Naive thymus-derived CD4-positive, alpha-beta T cell (primary cell): Measurements from ENCODE around the gene RASSF5. TPM values are rescaled to one million over a fixed set of nuclear protein-coding genes. Genes with fewer than 3 reads are reported as not detected.

Experiments used
- ATAC-seq: fragments of 150-1000 bp; cut with Tn5 transposase; 2 replicates; pipeline ENCODE4 v1.10.0; 2021; ENCODE audit warnings: mild to moderate bottlenecking, moderate library complexity
- CTCF ChIA-PET: fragments of 350-600 bp; sonication (Branson Sonifier 250); formaldehyde crosslinking; loops from one replicate; lab custom pipeline; 2021; ENCODE audit warnings: antibody characterized with exemption; lab: Charles Lee
- POLR2A ChIA-PET: fragments of 350-600 bp; sonication (Branson Sonifier 250); formaldehyde crosslinking; loops from one replicate; lab custom pipeline; 2021; ENCODE audit warnings: antibody characterized with exemption, inconsistent platforms; lab: Charles Lee
- DNase-seq, 9 donors: peaks; one replicate each; pipeline versions ENCODE4 v3.0.0 to v3.0.0-alpha.2; 2020 to 2022; ENCODE audit warnings: mixed read lengths in 1 of 9
- H3K27ac ChIP-seq: one replicate; pipeline ENCODE4 v1.7.0; 2013; ENCODE audit warnings: mild to moderate bottlenecking, low read depth, low read length, moderate library complexity
- H3K27me3 ChIP-seq, 2 donors: one replicate each; pipeline ENCODE4 v1.7.0; 2013; ENCODE audit warnings: low read length in 2 of 2, mild to moderate bottlenecking in 2 of 2, moderate library complexity in 2 of 2; ENCODE audit not compliant: control insufficient read depth in 2 of 2, insufficient read depth in 2 of 2
- H3K36me3 ChIP-seq, 3 experiments: 1 replicate in 2 of 3; 2 replicates in 1 of 3; pipeline ENCODE4 v1.7.0; 2013; ENCODE audit warnings: low read length in 3 of 3, mild to moderate bottlenecking in 3 of 3, moderate library complexity in 1 of 3; ENCODE audit not compliant: insufficient read depth in 3 of 3, control insufficient read depth in 2 of 3
- H3K4me1 ChIP-seq, 2 donors: one replicate each; pipeline ENCODE4 v1.7.0; 2013; ENCODE audit warnings: low read length in 2 of 2, mild to moderate bottlenecking in 2 of 2, moderate library complexity in 1 of 2; ENCODE audit not compliant: control insufficient read depth in 2 of 2, insufficient read depth in 2 of 2
- H3K4me3 ChIP-seq: 2 replicates; pipeline ENCODE4 v1.7.0; 2013; ENCODE audit warnings: mild to moderate bottlenecking, low read length
- H3K9me3 ChIP-seq, 3 experiments: 1 replicate in 2 of 3; 2 replicates in 1 of 3; pipeline ENCODE4 v1.7.0; 2013; ENCODE audit warnings: low read length in 3 of 3; ENCODE audit not compliant: control insufficient read depth in 2 of 3
- H3K27ac Mint-ChIP-seq, 9 donors: one replicate each; pipeline ENCODE4 v1.8.0; 2020 to 2022; ENCODE audit warnings: mixed read lengths in 9 of 9, mild to moderate bottlenecking in 8 of 9, moderate library complexity in 5 of 9, inconsistent platforms in 2 of 9
- H3K27me3 Mint-ChIP-seq, 5 donors: one replicate each; pipeline ENCODE4 v1.8.0; 2021 to 2022; ENCODE audit warnings: mixed read lengths in 5 of 5, mild to moderate bottlenecking in 1 of 5
- H3K36me3 Mint-ChIP-seq, 5 donors: one replicate each; pipeline ENCODE4 v1.8.0; 2020 to 2022; ENCODE audit warnings: mixed read lengths in 5 of 5, mild to moderate bottlenecking in 3 of 5, inconsistent platforms in 1 of 5
- H3K4me1 Mint-ChIP-seq, 7 donors: one replicate each; pipeline ENCODE4 v1.8.0; 2020 to 2022; ENCODE audit warnings: mixed read lengths in 7 of 7, mild to moderate bottlenecking in 3 of 7, inconsistent platforms in 1 of 7
- H3K4me3 Mint-ChIP-seq, 10 donors: one replicate each; pipeline ENCODE4 v1.8.0; 2020 to 2022; ENCODE audit warnings: mild to moderate bottlenecking in 10 of 10, mixed read lengths in 10 of 10, moderate library complexity in 6 of 10, inconsistent platforms in 2 of 10
- H3K9me3 Mint-ChIP-seq, 11 donors: one replicate each; pipeline ENCODE4 v1.8.0; 2020 to 2022; ENCODE audit warnings: mixed read lengths in 11 of 11, mild to moderate bottlenecking in 4 of 11, inconsistent platforms in 1 of 11, moderate library complexity in 1 of 11
- intact Hi-C, 2 donors: fragments of 100-400 bp; cut with micrococcal nuclease; formaldehyde crosslinking; loops; one replicate each; pipeline ENCODE4 v1.15.1; 2023
- polyA plus RNA-seq, 2 donors: library from polyadenylated mRNA; unstranded; fragments of 300-500 nt; fragmentation: Illumina TruSeq; gene quantifications; one replicate each; pipeline ENCODE4 v1.2.3, GENCODE V29; 2021
- total RNA-seq, 6 experiments: library from RNA in 5 of 6; stranded (reverse) in 5 of 6; gene quantifications; 1 replicate in 5 of 6; 2 replicates in 1 of 6; pipeline ENCODE4 v1.2.3 and lab custom pipeline; 2021 to 2026

Gene RASSF5
- total and polyA plus RNA-seq, 7 experiments from 2014 or later = 155 to 416 (median 227) TPM

DNA sequence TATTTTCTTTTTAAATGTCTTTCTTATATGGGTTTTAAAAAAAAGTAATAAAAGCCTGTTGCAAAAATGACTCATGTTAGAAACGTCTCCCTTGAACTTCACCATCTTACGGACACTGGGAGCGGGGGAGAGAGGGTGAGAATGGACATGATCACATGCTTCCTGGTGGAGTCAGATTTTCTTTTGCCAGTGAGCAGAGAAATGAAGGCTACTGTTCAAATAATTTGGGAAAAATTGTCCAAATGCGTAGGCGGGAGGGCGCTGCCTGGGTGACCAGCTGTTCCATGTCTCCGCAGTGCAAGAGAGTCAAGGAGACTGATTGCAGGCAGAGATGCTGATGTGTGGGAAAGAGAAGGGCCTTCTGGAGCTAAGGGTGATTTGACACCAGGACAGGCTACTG lies 81.9 kb downstream of the RASSF5 start:
- peaks cover 23 to 78% (median 51%) of the 10 kb centered on the region in 7 donors for H3K4me1 Mint-ChIP-seq
- Histone ChIP-seq H3K36me3 (peaks cover 29 to 92% (median 34%) of the 10 kb centered on the region in 3 experiments), H3K27ac (no peak overlapping the region), H3K4me1 (peaks cover 11 to 19% of the 10 kb centered on the region in 2 donors), H3K9me3 (no peaks in the 10 kb centered on the region), H3K27me3 (no peaks in the 10 kb centered on the region), H3K4me3 (no peak overlapping the region)
- ChIA-PET POLR2A (interaction anchor here (30.7 kb wide), 1 partner anchor 30 kb away, joined by 722 read pairs; no protein-coding TSS in a partner anchor), CTCF (interaction anchor here (0.9 to 2.2 kb wide), 3 partner anchors 29 to 44 kb away, joined by 3 to 16 read pairs (median 3); no protein-coding TSS in a partner anchor)
- H3K36me3 Mint-ChIP-seq = peaks cover 9 to 42% (median 30%) of the 10 kb centered on the region in 5 donors
- H3K27ac Mint-ChIP-seq = peak overlapping the region in 7 of 9 donors; percentile 21 to 91 (median 88)
- intact Hi-C loops = no loop called here
- H3K4me3 Mint-ChIP-seq = peak overlapping the region in 3 of 10 donors; percentile 49 to 72 (median 53)
- ATAC-seq = no peak
- no peak for DNase-seq
- H3K27me3 Mint-ChIP-seq = no peaks in the 10 kb centered on the region
- peaks cover 0 to 2% (median 0%) of the 10 kb centered on the region in 11 donors for H3K9me3 Mint-ChIP-seq

GRCh38 chr1:206590025-206590758 lies 82.9 kb downstream of the RASSF5 start:
- H3K4me3 Mint-ChIP-seq = peak overlapping the region in 2 of 10 donors; percentile 70 to 75
- no peak overlapping the region for H3K4me3 ChIP-seq
- ATAC-seq (peak; percentile 84), DNase-seq (peak in 3 of 9 donors; percentile 31 to 60 (median 36))
- peak overlapping the region; percentile 28 for H3K27ac ChIP-seq
- no peaks in the 10 kb centered on the region for H3K27me3 Mint-ChIP-seq
- H3K27ac Mint-ChIP-seq = peak overlapping the region; percentile 27 to 91 (median 80)
- H3K9me3 ChIP-seq = no peaks in the 10 kb centered on the region
- peaks cover 7 to 19% of the 10 kb centered on the region in 2 donors for H3K4me1 ChIP-seq
- POLR2A ChIA-PET = no interaction called here
- peaks cover 0 to 2% (median 0%) of the 10 kb centered on the region in 11 donors for H3K9me3 Mint-ChIP-seq
- no peaks in the 10 kb centered on the region for H3K27me3 ChIP-seq
- peaks cover 23 to 90% (median 29%) of the 10 kb centered on the region in 3 experiments for H3K36me3 ChIP-seq
- CTCF ChIA-PET = interaction anchor here (1.5 kb wide), 1 partner anchor 34 kb away, joined by 3 read pairs; no protein-coding TSS in a partner anchor
- intact Hi-C loops = loop anchor here in 1 of 2 donors (1.0 to 2.0 kb wide), 4 partner anchors 10 to 33 kb away; partner anchors contain the start of gene EIF2D
- peaks cover 21 to 70% (median 45%) of the 10 kb centered on the region in 7 donors for H3K4me1 Mint-ChIP-seq
- H3K36me3 Mint-ChIP-seq = peaks cover 5 to 45% (median 29%) of the 10 kb centered on the region in 5 donors

DNA sequence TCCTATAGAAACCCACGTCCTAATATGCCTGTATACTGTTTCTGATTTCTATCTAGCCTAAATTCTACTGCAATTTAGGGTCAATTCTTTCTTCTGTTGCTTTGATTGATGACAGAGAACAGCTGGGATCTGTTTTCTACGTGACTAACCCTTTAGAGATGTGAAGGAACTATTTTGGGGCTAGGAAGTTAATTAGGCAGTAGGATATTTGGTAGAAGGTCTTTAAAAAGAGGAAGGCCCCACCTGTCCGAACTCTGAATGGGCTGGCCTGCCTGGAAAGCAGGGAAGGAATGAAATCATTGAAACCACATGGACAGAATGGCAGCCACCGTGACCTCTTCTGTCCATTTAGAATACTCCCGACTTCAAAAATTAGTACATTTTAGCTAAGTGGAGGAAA lies 83.9 kb downstream of the RASSF5 start:
- Mint-ChIP-seq H3K9me3 (peaks cover 0 to 2% (median 0%) of the 10 kb centered on the region in 11 donors), H3K36me3 (peaks cover 4 to 54% (median 37%) of the 10 kb centered on the region in 5 donors), H3K27ac (peak overlapping the region in 8 of 9 donors; percentile 48 to 91 (median 80)), H3K4me1 (peaks cover 21 to 64% (median 44%) of the 10 kb centered on the region in 7 donors), H3K27me3 (no peaks in the 10 kb centered on the region), H3K4me3 (peak overlapping the region in 2 of 10 donors; percentile 31 to 70)
- H3K27me3 ChIP-seq = no peaks in the 10 kb centered on the region
- H3K4me1 ChIP-seq = peaks cover 7 to 19% of the 10 kb centered on the region in 2 donors
- CTCF ChIA-PET = interaction anchor here (0.6 to 3.5 kb wide), 7 partner anchors 11 to 1232 kb away, joined by 3 to 21 read pairs (median 4); no protein-coding TSS in a partner anchor
- peak overlapping the region; percentile 16 for H3K27ac ChIP-seq
- DNase-seq = no peak
- no peak overlapping the region for H3K4me3 ChIP-seq
- POLR2A ChIA-PET = interaction anchor here (0.8 to 1.2 kb wide), 4 partner anchors 11 to 32 kb away, joined by 3 read pairs; partner anchors contain the start of gene EIF2D
- intact Hi-C loops = loop anchor here in 1 of 2 donors (2.0 kb wide), 1 partner anchor 16 kb away; no protein-coding TSS in a partner anchor
- H3K9me3 ChIP-seq = no peaks in the 10 kb centered on the region
- ATAC-seq = no peak
- peaks cover 21 to 90% (median 25%) of the 10 kb centered on the region in 3 experiments for H3K36me3 ChIP-seq

- intact Hi-C loops = loop anchor here in 1 of 2 donors (2.0 kb wide), 1 partner anchor 17 kb away; no protein-coding TSS in a partner anchor
These were observed 84.4 kb downstream of the RASSF5 start for GRCh38 chr1:206591696-206592095.

GRCh38 chr1:206593351-206593925 lies 86.1 kb downstream of the RASSF5 start:
- ATAC-seq (no peak), DNase-seq (no peak)
- Mint-ChIP-seq H3K9me3 (peaks cover 0 to 2% (median 0%) of the 10 kb centered on the region in 11 donors), H3K36me3 (peaks cover 7 to 55% (median 35%) of the 10 kb centered on the region in 5 donors), H3K4me1 (peaks cover 22 to 45% (median 32%) of the 10 kb centered on the region in 7 donors), H3K27me3 (no peaks in the 10 kb centered on the region), H3K27ac (peak overlapping the region; percentile 51 to 91 (median 85)), H3K4me3 (no peak overlapping the region)
- ChIA-PET CTCF (interaction anchor here (0.6 to 3.5 kb wide), 4 partner anchors 10 to 48 kb away, joined by 4 to 21 read pairs (median 8); no protein-coding TSS in a partner anchor), POLR2A (interaction anchor here (0.6 to 1.0 kb wide), 4 partner anchors 18 to 216 kb away, joined by 3 to 5 read pairs (median 3); no protein-coding TSS in a partner anchor)
- no peak overlapping the region for H3K4me3 ChIP-seq
- H3K4me1 ChIP-seq = peaks cover 7 to 19% of the 10 kb centered on the region in 2 donors
- peak overlapping the region; percentile 14 for H3K27ac ChIP-seq
- intact Hi-C loops = no loop called here
- H3K9me3 ChIP-seq = no peaks in the 10 kb centered on the region
- peaks cover 15 to 84% (median 25%) of the 10 kb centered on the region in 3 experiments for H3K36me3 ChIP-seq
- H3K27me3 ChIP-seq = no peaks in the 10 kb centered on the region

More at GRCh38 chr1:206591696-206592095, 84.4 kb downstream of the RASSF5 start:
- no peak for DNase-seq
- H3K4me1 ChIP-seq = peaks cover 7 to 19% of the 10 kb centered on the region in 2 donors
- H3K27ac ChIP-seq = no peak overlapping the region
- no peaks in the 10 kb centered on the region for H3K27me3 ChIP-seq
- H3K27ac Mint-ChIP-seq = peak overlapping the region in 8 of 9 donors; percentile 51 to 91 (median 85)
- H3K36me3 ChIP-seq = peaks cover 20 to 89% (median 21%) of the 10 kb centered on the region in 3 experiments
- peaks cover 22 to 59% (median 40%) of the 10 kb centered on the region in 7 donors for H3K4me1 Mint-ChIP-seq
- H3K4me3 Mint-ChIP-seq = no peak overlapping the region
- peaks cover 5 to 55% (median 35%) of the 10 kb centered on the region in 5 donors for H3K36me3 Mint-ChIP-seq
- no peak for ATAC-seq
- H3K9me3 Mint-ChIP-seq = peaks cover 0 to 2% (median 0%) of the 10 kb centered on the region in 11 donors
- H3K4me3 ChIP-seq = no peak overlapping the region
- H3K27me3 Mint-ChIP-seq = no peaks in the 10 kb centered on the region
- POLR2A ChIA-PET = interaction anchor here (0.8 to 1.2 kb wide), 4 partner anchors 12 to 33 kb away, joined by 3 read pairs; partner anchors contain the start of gene EIF2D
- no peaks in the 10 kb centered on the region for H3K9me3 ChIP-seq
- CTCF ChIA-PET = interaction anchor here (0.7 to 3.5 kb wide), 9 partner anchors 8 to 121 kb away, joined by 3 to 21 read pairs (median 3); no protein-coding TSS in a partner anchor
